ENCODE results near the gene TMEM161A. TPM values are rescaled to one million over a fixed set of nuclear protein-coding genes. Genes with fewer than 3 reads are reported as not detected.

Gene TMEM161A
- total RNA-seq, 2 donors from 2014 or later = 56.1 to 66.6 TPM

DNA sequence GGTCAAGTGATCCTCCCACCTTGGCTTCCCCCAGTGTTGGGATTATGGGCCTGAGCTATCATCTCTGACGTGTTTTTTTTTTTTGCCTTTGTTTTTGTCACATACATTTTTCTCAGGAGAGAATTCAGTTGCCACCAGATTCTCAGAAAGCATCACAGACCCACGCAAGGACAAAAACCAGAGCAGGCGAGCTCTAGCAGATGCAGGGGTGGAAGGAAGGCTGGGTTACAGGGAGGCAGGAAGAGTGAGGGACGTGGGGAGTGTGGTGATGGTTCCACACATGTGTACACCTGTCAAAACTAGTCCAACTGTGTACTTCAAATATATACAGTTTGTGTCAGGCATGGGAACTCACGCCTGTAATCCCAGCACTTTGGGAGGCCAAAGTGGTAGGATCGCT, 4.3 kb downstream of the TMEM161A start:
- H3K36me3 ChIP-seq (ENCODE audit: control insufficient read depth, insufficient read depth, low read length) = peaks cover 24% of the 10 kb centered on the region
- H3K4me1 Mint-ChIP-seq = peaks cover 14% of the 10 kb centered on the region
- H3K4me3 Mint-ChIP-seq = no peak overlapping the region
- H3K27me3 ChIP-seq (ENCODE audit: control insufficient read depth, insufficient read depth, low read length, poor library complexity, severe bottlenecking) = no peaks in the 10 kb centered on the region
- H3K4me3 ChIP-seq (ENCODE audit: low read length) = no peak overlapping the region
- peaks cover 31% of the 10 kb centered on the region for H3K36me3 Mint-ChIP-seq (ENCODE audit: low read depth)
- H3K9ac ChIP-seq (ENCODE audit: extremely low read depth, low read length, poor library complexity, severe bottlenecking) = no peak overlapping the region
- 83 to 99% methylated on average over 4 to 6 of the region's 6 CpGs for WGBS, 2 experiments (ENCODE audit: insufficient coverage in 1 of 2, insufficient read length in 1 of 2)
- peaks cover 11% of the 10 kb centered on the region for H3K9me3 Mint-ChIP-seq
- H3K27ac Mint-ChIP-seq = no peak overlapping the region
- peak; percentile 18 for DNase-seq
- H3K4me1 ChIP-seq (ENCODE audit: control insufficient read depth, insufficient read depth, low read length) = no peaks in the 10 kb centered on the region
- H3K9me3 ChIP-seq (ENCODE audit: control insufficient read depth, low read length) = peaks cover 13% of the 10 kb centered on the region
- TF ChIP-seq, protein P1, sequence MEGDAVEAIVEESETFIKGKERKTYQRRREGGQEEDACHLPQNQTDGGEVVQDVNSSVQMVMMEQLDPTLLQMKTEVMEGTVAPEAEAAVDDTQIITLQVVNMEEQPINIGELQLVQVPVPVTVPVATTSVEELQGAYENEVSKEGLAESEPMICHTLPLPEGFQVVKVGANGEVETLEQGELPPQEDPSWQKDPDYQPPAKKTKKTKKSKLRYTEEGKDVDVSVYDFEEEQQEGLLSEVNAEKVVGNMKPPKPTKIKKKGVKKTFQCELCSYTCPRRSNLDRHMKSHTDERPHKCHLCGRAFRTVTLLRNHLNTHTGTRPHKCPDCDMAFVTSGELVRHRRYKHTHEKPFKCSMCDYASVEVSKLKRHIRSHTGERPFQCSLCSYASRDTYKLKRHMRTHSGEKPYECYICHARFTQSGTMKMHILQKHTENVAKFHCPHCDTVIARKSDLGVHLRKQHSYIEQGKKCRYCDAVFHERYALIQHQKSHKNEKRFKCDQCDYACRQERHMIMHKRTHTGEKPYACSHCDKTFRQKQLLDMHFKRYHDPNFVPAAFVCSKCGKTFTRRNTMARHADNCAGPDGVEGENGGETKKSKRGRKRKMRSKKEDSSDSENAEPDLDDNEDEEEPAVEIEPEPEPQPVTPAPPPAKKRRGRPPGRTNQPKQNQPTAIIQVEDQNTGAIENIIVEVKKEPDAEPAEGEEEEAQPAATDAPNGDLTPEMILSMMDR (conservative IDR thresholded peaks at IDR 0.05) = no peak
- peaks cover 11% of the 10 kb centered on the region for H3K27me3 Mint-ChIP-seq (ENCODE audit: insufficient read depth)
- H3K27ac ChIP-seq (ENCODE audit: low read depth, low read length) = no peak overlapping the region

GRCh38 chr19:19132912-19133311, 5.4 kb downstream of the TMEM161A start:
- Histone ChIP-seq H3K36me3 (ENCODE audit: control insufficient read depth, insufficient read depth, low read length) (peaks cover 27% of the 10 kb centered on the region), H3K27ac (ENCODE audit: low read depth, low read length) (no peak overlapping the region), H3K27me3 (ENCODE audit: control insufficient read depth, insufficient read depth, low read length, poor library complexity, severe bottlenecking) (no peaks in the 10 kb centered on the region), H3K9ac (ENCODE audit: extremely low read depth, low read length, poor library complexity, severe bottlenecking) (no peak overlapping the region), H3K9me3 (ENCODE audit: control insufficient read depth, low read length) (peaks cover 18% of the 10 kb centered on the region), H3K4me3 (ENCODE audit: low read length) (no peak overlapping the region), H3K4me1 (ENCODE audit: control insufficient read depth, insufficient read depth, low read length) (no peaks in the 10 kb centered on the region)
- TF ChIP-seq, protein P1 (conservative IDR thresholded peaks at IDR 0.05) = no peak
- H3K27me3 Mint-ChIP-seq (ENCODE audit: insufficient read depth) = peaks cover 10% of the 10 kb centered on the region
- no peak overlapping the region for H3K4me3 Mint-ChIP-seq
- H3K36me3 Mint-ChIP-seq (ENCODE audit: low read depth) = peaks cover 37% of the 10 kb centered on the region
- H3K4me1 Mint-ChIP-seq = peaks cover 14% of the 10 kb centered on the region
- H3K27ac Mint-ChIP-seq = no peak overlapping the region
- H3K9me3 Mint-ChIP-seq = peaks cover 11% of the 10 kb centered on the region
- DNase-seq = peak; percentile 19
- 96 to 97% methylated on average over 10 to 12 of the region's 12 CpGs for WGBS, 2 experiments (ENCODE audit: insufficient coverage in 1 of 2, insufficient read length in 1 of 2)

GRCh38 chr19:19131989-19132388, 6.3 kb downstream of the TMEM161A start:
- Mint-ChIP-seq H3K4me1 (peaks cover 5% of the 10 kb centered on the region), H3K27ac (no peak overlapping the region), H3K9me3 (peaks cover 11% of the 10 kb centered on the region), H3K36me3 (ENCODE audit: low read depth) (peaks cover 40% of the 10 kb centered on the region), H3K4me3 (no peak overlapping the region), H3K27me3 (ENCODE audit: insufficient read depth) (peaks cover 2% of the 10 kb centered on the region)
- DNase-seq = no peak
- Histone ChIP-seq H3K4me3 (ENCODE audit: low read length) (no peak overlapping the region), H3K4me1 (ENCODE audit: control insufficient read depth, insufficient read depth, low read length) (no peaks in the 10 kb centered on the region), H3K9me3 (ENCODE audit: control insufficient read depth, low read length) (peaks cover 18% of the 10 kb centered on the region), H3K36me3 (ENCODE audit: control insufficient read depth, insufficient read depth, low read length) (peaks cover 27% of the 10 kb centered on the region), H3K27me3 (ENCODE audit: control insufficient read depth, insufficient read depth, low read length, poor library complexity, severe bottlenecking) (no peaks in the 10 kb centered on the region), H3K9ac (ENCODE audit: extremely low read depth, low read length, poor library complexity, severe bottlenecking) (no peak overlapping the region), H3K27ac (ENCODE audit: low read depth, low read length) (no peak overlapping the region)
- 88 to 94% methylated on average over 3 of the region's 3 CpGs for WGBS, 2 experiments (ENCODE audit: insufficient coverage in 1 of 2, insufficient read length in 1 of 2)
- TF ChIP-seq, protein P1 (conservative IDR thresholded peaks at IDR 0.05) = no peak
